ENCODE measurements around the gene CDC42. TPM values are rescaled to one million over a fixed set of nuclear protein-coding genes. Genes with fewer than 3 reads are reported as not detected.
A peak's percentile ranks its signal among the peaks of the same experiment; 100 is the strongest.
"Not testable (repeated sequence)": the region's sequence is repeated elsewhere in the genome, so short reads cannot be mapped to it uniquely, and the experiment has no call there.

The CDC42 gene
- total RNA-seq, 1 experiment from 2014 or later: 223 TPM

DNA sequence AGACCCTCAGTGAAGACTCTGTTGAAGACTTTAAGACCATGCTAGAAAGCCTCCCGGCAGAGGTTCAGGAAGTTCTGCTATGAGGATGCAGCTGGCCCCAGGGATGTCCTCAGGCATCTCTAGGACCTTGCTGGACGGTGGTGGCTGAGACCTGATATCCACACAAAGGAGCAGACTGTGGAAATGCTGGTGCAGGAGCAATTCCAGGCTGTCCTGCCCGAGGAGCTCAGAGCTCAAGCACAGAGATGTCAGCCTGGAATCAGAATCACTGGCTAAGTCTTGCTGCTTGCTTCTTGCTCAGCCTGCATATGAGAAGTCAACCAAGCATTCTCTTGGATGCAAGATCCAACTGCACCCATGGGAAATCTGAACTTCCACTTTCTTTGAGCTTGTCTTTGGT is 22.0 kb upstream of the CDC42 start:
- Histone ChIP-seq H3K4me2 (ENCODE audit: low read depth, low read length, poor library complexity, severe bottlenecking) (no peak overlapping the region), H3K27ac (ENCODE audit: low read length) (no peak overlapping the region), H4K20me1 (ENCODE audit: insufficient read depth, low read depth, low read length) (peaks cover 6% of the 10 kb centered on the region; the same call in 1 of the 2 replicates), H3K9me2 (replicated peaks; ENCODE audit: insufficient read depth, low read length) (no peaks in the 10 kb centered on the region), H3K4me1 (ENCODE audit: low read length) (peaks cover 9% of the 10 kb centered on the region), H3K79me2 (ENCODE audit: low read length) (peaks cover 9% of the 10 kb centered on the region), H2AFZ (ENCODE audit: low read length) (no peak overlapping the region), H3K9me3 (ENCODE audit: low read length) (no peaks in the 10 kb centered on the region), H3K27me3 (ENCODE audit: low read length) (no peaks in the 10 kb centered on the region), H3K4me3 (ENCODE audit: low read length) (no peak overlapping the region), H3K36me3 (ENCODE audit: insufficient read depth, low read length) (no peaks in the 10 kb centered on the region), H3K9ac (ENCODE audit: low read length) (no peak overlapping the region)
- DNase-seq: no peak

DNA sequence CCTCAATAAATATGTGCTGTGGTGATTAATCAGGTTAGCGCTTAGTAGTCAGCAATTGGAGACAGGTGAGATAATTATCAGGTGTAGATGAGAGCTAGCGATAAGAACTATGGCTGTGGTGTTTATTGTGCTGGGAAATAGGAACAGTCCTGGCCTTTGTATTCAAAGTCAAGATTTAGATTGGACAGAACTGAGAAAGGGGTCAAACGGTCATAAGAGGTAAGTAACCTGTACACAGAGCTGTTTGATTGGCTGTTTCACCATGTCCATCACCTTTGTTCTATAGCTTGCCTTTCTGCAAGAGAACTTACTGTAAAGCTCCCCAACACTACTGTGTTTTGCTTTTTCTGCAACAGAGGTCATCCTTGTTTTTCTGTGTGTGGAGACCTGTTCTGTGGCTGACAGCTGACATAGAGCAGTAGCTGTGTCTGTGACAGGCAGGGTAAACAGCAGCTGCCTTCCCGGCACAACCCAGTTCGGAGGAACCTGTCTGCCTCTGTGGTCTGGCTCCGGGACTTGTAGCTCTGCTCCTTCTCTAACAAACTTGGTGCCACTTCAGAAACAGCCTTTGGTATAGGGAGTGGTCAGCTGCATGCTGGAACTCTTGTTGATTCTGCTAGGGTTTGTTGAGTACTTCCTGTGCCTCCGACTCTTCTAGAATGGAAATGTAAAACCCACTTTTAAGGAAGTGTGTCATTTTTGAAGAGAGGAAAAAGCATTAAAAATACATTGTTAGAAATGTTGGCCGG is 21.1 kb upstream of the CDC42 start:
- no peak overlapping the region for H3K27ac ChIP-seq (ENCODE audit: low read length)
- H3K79me2 ChIP-seq (ENCODE audit: low read length): peaks cover 7% of the 10 kb centered on the region
- H3K4me1 ChIP-seq (ENCODE audit: low read length): peaks cover 7% of the 10 kb centered on the region
- H3K4me2 ChIP-seq (ENCODE audit: low read depth, low read length, poor library complexity, severe bottlenecking): no peak overlapping the region
- no peak overlapping the region for H3K9ac ChIP-seq (ENCODE audit: low read length)
- peaks cover 6% of the 10 kb centered on the region; the same call in 1 of the 2 replicates for H4K20me1 ChIP-seq (ENCODE audit: insufficient read depth, low read depth, low read length)
- no peak overlapping the region for H2AFZ ChIP-seq (ENCODE audit: low read length)
- no peak for DNase-seq
- no peak overlapping the region for H3K4me3 ChIP-seq (ENCODE audit: low read length)
- no peaks in the 10 kb centered on the region for H3K9me2 ChIP-seq (replicated peaks; ENCODE audit: insufficient read depth, low read length)
- no peaks in the 10 kb centered on the region for H3K9me3 ChIP-seq (ENCODE audit: low read length)
- H3K36me3 ChIP-seq (ENCODE audit: insufficient read depth, low read length): no peaks in the 10 kb centered on the region
- no peaks in the 10 kb centered on the region for H3K27me3 ChIP-seq (ENCODE audit: low read length)

DNA sequence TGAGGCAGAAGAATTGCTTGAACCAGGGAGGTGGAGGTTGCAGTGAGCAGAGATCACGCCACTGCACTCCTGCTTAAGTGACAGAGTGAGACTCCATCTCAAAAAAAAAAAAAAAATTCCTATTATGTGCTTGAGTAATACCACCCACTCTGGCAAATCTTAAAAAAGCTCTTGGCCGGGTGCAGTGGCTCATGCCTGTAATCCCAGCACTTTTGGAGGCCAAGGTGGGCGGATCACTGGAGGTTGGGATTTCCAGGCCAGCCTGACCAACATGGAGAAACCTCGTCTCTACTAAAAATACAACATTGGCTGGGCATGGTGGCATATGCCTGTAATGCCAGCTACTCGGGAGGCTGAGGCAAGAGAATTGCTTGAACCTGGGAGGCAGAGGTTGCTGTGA is 17.7 kb upstream of the CDC42 start:
- H3K4me2 ChIP-seq (ENCODE audit: low read depth, low read length, poor library complexity, severe bottlenecking); H3K27ac ChIP-seq (ENCODE audit: low read length); H3K9me2 ChIP-seq (replicated peaks; ENCODE audit: insufficient read depth, low read length); H3K9me3 ChIP-seq (ENCODE audit: low read length); H3K4me3 ChIP-seq (ENCODE audit: low read length); DNase-seq; H3K4me1 ChIP-seq (ENCODE audit: low read length); H4K20me1 ChIP-seq (ENCODE audit: insufficient read depth, low read depth, low read length); H3K36me3 ChIP-seq (ENCODE audit: insufficient read depth, low read length); H3K79me2 ChIP-seq (ENCODE audit: low read length); H3K27me3 ChIP-seq (ENCODE audit: low read length); H3K9ac ChIP-seq (ENCODE audit: low read length); H2AFZ ChIP-seq (ENCODE audit: low read length): not testable (repeated sequence)

DNA sequence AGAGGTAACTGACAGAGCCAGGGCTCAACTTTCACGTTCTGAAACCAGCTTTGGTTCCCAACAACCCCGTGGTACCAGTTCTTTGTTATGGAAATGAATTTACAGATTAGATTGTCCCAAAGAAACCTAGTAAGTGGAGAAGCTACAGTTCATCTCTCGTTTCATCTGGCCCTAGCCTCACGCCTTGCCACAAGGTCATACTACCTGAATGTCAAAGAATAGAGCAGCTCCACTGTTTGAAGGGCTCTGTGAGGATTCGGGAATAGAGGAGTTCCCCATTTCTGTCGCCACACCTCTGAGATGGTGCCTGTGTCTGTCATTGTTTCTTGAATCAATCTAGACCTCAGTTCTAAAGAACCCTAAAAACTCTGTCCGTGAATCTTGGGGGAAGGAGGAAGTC is 15.0 kb upstream of the CDC42 start:
- H3K9me3 ChIP-seq (ENCODE audit: low read length): no peaks in the 10 kb centered on the region
- no peak overlapping the region for H3K9ac ChIP-seq (ENCODE audit: low read length)
- no peak for DNase-seq
- H3K27ac ChIP-seq (ENCODE audit: low read length): no peak overlapping the region
- H4K20me1 ChIP-seq (ENCODE audit: insufficient read depth, low read depth, low read length): no peaks in the 10 kb centered on the region
- no peaks in the 10 kb centered on the region for H3K36me3 ChIP-seq (ENCODE audit: insufficient read depth, low read length)
- 0 out of 2 replicates have a peak overlapping the region, but pooled peaks have one; percentile 48 for H2AFZ ChIP-seq (ENCODE audit: low read length)
- H3K9me2 ChIP-seq (replicated peaks; ENCODE audit: insufficient read depth, low read length): no peaks in the 10 kb centered on the region
- no peaks in the 10 kb centered on the region for H3K27me3 ChIP-seq (ENCODE audit: low read length)
- H3K4me3 ChIP-seq (ENCODE audit: low read length): no peak overlapping the region
- H3K79me2 ChIP-seq (ENCODE audit: low read length): no peaks in the 10 kb centered on the region
- no peak overlapping the region for H3K4me2 ChIP-seq (ENCODE audit: low read depth, low read length, poor library complexity, severe bottlenecking)
- peaks cover 9% of the 10 kb centered on the region for H3K4me1 ChIP-seq (ENCODE audit: low read length)

DNA sequence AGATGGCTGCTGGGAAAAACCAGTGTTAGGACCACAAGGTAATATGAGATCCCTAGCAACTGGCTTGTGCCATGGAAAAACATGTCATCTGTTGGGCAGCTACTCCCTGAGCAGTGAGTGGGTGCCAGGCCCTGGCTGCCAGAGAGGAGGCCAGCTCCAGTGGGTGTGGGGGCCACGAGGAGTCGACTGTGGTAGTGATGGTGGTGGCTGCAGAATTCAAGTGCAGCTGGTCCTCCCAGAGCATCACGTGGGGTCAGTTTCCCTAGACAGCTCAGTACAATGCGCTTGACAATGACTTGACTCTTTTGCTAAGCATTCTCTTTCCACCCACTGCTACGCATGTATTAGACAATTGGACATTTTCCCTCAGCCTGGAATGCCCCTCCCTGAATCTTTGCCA is 14.5 kb upstream of the CDC42 start:
- no peak overlapping the region for H2AFZ ChIP-seq (ENCODE audit: low read length)
- H3K27ac ChIP-seq (ENCODE audit: low read length): no peak overlapping the region
- no peaks in the 10 kb centered on the region for H3K27me3 ChIP-seq (ENCODE audit: low read length)
- no peaks in the 10 kb centered on the region for H3K36me3 ChIP-seq (ENCODE audit: insufficient read depth, low read length)
- no peak overlapping the region for H3K9ac ChIP-seq (ENCODE audit: low read length)
- no peaks in the 10 kb centered on the region for H3K9me2 ChIP-seq (replicated peaks; ENCODE audit: insufficient read depth, low read length)
- H3K4me2 ChIP-seq (ENCODE audit: low read depth, low read length, poor library complexity, severe bottlenecking): no peak overlapping the region
- no peak for DNase-seq
- H3K9me3 ChIP-seq (ENCODE audit: low read length): no peaks in the 10 kb centered on the region
- no peak overlapping the region for H3K4me3 ChIP-seq (ENCODE audit: low read length)
- no peaks in the 10 kb centered on the region for H3K79me2 ChIP-seq (ENCODE audit: low read length)
- H4K20me1 ChIP-seq (ENCODE audit: insufficient read depth, low read depth, low read length): no peaks in the 10 kb centered on the region
- H3K4me1 ChIP-seq (ENCODE audit: low read length): peaks cover 9% of the 10 kb centered on the region

DNA sequence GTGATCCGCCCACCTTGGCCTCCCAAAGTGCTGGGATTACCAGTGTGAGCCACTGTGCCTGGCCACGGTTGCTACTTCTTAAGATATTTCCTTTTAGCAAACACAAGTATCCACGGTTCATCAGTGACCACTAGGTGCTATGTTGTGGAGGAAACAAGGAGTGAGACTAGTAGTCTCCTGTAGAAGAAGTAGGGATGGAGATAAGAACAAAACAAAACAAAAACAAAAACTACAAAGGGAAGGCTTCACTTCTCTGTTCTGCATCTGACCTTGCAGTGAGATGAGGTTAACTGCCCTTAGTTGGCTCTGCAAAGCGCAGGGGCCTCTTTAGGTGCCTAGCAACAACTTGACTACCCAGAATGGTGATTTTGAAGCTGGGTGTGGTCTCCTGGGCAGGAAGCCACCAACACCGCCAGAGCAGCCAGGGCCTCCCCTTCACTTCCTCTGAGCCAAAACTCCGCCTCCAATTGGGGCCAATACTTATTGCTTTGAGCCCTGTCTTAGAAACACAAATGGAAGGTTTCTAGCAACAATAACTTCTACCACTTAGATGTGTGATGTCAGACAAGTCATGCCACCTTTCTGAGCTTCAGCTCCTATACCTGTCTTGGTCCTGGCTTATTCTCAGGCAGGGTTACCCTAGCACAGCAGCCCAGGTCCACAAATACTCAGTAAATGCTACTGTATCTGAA is 12.8 kb upstream of the CDC42 start:
- no peaks in the 10 kb centered on the region for H3K9me2 ChIP-seq (replicated peaks; ENCODE audit: insufficient read depth, low read length)
- no peaks in the 10 kb centered on the region for H3K36me3 ChIP-seq (ENCODE audit: insufficient read depth, low read length)
- peak; percentile 81 for DNase-seq
- H3K27ac ChIP-seq (ENCODE audit: low read length): no peak overlapping the region
- H3K9me3 ChIP-seq (ENCODE audit: low read length): no peaks in the 10 kb centered on the region
- no peaks in the 10 kb centered on the region for H4K20me1 ChIP-seq (ENCODE audit: insufficient read depth, low read depth, low read length)
- H2AFZ ChIP-seq (ENCODE audit: low read length): peak overlapping the region; percentile 82
- no peaks in the 10 kb centered on the region for H3K27me3 ChIP-seq (ENCODE audit: low read length)
- no peaks in the 10 kb centered on the region for H3K79me2 ChIP-seq (ENCODE audit: low read length)
- H3K4me2 ChIP-seq (ENCODE audit: low read depth, low read length, poor library complexity, severe bottlenecking): peak overlapping the region; percentile 27
- H3K9ac ChIP-seq (ENCODE audit: low read length): no peak overlapping the region
- H3K4me1 ChIP-seq (ENCODE audit: low read length): peaks cover 9% of the 10 kb centered on the region
- no peak overlapping the region; the same call in 1 of the 2 replicates for H3K4me3 ChIP-seq (ENCODE audit: low read length)

DNA sequence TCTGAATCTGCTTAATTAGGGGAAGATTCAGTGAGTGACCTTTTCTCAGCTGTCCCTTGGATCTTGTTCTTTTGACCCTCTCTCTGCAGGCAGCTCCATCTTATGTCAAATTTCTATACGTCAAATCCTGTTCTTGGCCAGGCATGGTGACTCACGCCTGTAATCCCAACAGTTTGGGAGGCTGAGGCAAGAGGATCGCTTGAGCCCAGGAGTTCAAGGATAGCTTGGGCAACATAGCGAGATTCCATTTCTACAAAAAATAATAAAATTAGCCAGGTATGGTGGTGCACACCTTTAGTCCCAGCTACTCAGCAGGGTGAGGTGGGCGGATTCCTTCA is 12.3 kb upstream of the CDC42 start:
- no peaks in the 10 kb centered on the region for H3K27me3 ChIP-seq (ENCODE audit: low read length)
- no peaks in the 10 kb centered on the region for H4K20me1 ChIP-seq (ENCODE audit: insufficient read depth, low read depth, low read length)
- H3K4me1 ChIP-seq (ENCODE audit: low read length): peaks cover 9% of the 10 kb centered on the region
- H3K27ac ChIP-seq (ENCODE audit: low read length): no peak overlapping the region
- H3K36me3 ChIP-seq (ENCODE audit: insufficient read depth, low read length): no peaks in the 10 kb centered on the region
- no peaks in the 10 kb centered on the region for H3K9me2 ChIP-seq (replicated peaks; ENCODE audit: insufficient read depth, low read length)
- H2AFZ ChIP-seq (ENCODE audit: low read length): peak overlapping the region; percentile 82
- no peak for DNase-seq
- no peaks in the 10 kb centered on the region for H3K79me2 ChIP-seq (ENCODE audit: low read length)
- H3K9me3 ChIP-seq (ENCODE audit: low read length): no peaks in the 10 kb centered on the region
- H3K9ac ChIP-seq (ENCODE audit: low read length): no peak overlapping the region
- no peak overlapping the region for H3K4me2 ChIP-seq (ENCODE audit: low read depth, low read length, poor library complexity, severe bottlenecking)
- H3K4me3 ChIP-seq (ENCODE audit: low read length): no peak overlapping the region

DNA sequence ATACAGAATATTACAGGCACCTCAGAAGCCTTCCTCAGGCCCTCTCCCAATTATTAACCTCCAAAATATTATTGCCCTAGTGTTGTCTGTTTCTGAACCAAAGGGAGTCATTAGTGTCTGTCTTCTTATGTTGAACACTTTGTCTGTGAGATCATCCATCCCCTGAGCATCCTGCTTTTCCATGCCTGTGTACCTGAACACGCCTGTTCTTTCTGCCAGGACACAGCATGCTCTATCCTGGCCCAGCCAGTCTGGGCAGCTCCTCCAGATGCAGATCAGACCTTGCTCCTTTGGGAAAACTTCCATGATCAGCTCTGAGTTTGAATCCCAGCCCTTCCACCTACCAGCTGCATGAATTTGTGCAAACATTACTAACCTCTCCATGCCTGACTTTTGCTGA is 11.0 kb upstream of the CDC42 start:
- H3K9me3 ChIP-seq (ENCODE audit: low read length): no peaks in the 10 kb centered on the region
- H3K36me3 ChIP-seq (ENCODE audit: insufficient read depth, low read length): no peaks in the 10 kb centered on the region
- no peak overlapping the region for H3K4me3 ChIP-seq (ENCODE audit: low read length)
- no peak overlapping the region for H3K4me2 ChIP-seq (ENCODE audit: low read depth, low read length, poor library complexity, severe bottlenecking)
- no peaks in the 10 kb centered on the region for H3K9me2 ChIP-seq (replicated peaks; ENCODE audit: insufficient read depth, low read length)
- H3K27ac ChIP-seq (ENCODE audit: low read length): no peak overlapping the region
- no peaks in the 10 kb centered on the region for H3K27me3 ChIP-seq (ENCODE audit: low read length)
- peaks cover 9% of the 10 kb centered on the region for H3K4me1 ChIP-seq (ENCODE audit: low read length)
- H3K9ac ChIP-seq (ENCODE audit: low read length): no peak overlapping the region
- no peak for DNase-seq
- no peak overlapping the region for H2AFZ ChIP-seq (ENCODE audit: low read length)
- no peaks in the 10 kb centered on the region for H4K20me1 ChIP-seq (ENCODE audit: insufficient read depth, low read depth, low read length)
- H3K79me2 ChIP-seq (ENCODE audit: low read length): no peaks in the 10 kb centered on the region

Data from Karpas-422 (cell line).